ENCODE data around the gene PRIMPOL.

The PRIMPOL gene

GRCh38 chr4:184668511-184669114 is 19.1 kb downstream of the PRIMPOL start:
- DNase-seq, result no peak

GRCh38 chr4:184669251-184669650 is 19.7 kb downstream of the PRIMPOL start:
- DNase-seq, result no peak

DNA sequence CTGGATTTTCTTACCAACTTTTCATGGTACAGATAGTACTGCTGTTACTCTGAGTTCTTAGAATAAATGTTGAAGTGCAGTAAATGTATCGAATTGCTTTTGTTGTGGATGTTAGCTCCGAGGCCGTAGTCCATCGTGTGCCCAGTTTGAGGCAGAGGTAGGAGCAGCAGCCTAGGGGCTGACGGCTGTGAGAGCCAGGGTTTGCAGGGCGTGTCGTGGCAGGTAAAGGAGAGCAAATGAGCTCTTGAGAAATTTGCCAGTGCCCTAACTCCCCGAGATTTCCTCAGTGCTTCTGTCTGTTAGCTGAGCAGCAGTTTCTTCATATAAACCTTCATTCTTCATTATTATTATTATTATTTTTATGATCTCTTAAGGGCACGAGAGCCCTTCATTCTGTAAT is 21.6 kb downstream of the PRIMPOL start:
- no peak for DNase-seq

DNA sequence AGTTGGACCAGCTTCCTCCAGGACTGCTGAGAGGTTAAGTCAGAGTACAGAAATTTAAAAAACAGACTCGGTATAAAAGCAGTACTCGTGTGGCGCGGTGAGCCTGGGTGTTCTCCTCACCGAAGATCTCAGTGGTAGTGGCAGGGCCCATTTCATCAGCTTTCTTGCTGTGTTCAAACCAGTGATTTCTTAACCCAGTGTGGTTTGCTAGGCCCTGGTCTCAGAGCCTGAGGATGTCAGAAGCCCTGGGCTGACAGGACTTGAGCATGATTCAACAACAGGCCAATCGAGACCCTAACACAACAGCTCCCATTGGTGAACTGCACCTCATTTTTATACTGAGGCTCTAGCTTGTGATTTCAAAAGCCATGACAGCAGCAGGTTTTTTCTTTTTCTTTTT is 23.2 kb downstream of the PRIMPOL start:
- no peak for DNase-seq

GRCh38 chr4:184674011-184674410 is 24.5 kb downstream of the PRIMPOL start:
- DNase-seq, result no peak

DNA sequence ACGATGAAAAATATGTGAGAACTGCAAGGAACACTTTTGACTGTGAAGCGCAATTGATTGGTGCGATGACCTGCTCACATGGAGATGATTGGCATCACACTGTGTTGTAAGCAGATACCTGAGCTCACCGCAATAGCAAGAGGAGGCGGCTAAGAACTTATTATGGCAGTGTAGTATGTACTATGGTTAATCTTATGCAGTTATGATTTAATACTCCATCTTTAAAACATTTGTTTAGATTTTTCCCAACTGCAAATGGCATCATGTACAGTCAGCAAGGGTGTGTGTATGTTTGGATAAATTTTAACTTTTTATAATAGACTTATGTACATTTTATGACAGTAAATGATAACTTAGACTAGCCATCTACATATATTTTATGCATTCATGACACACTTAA is 25.5 kb downstream of the PRIMPOL start:
- DNase-seq, result no peak

- no peak for DNase-seq
Measured at GRCh38 chr4:184675821-184676492, 26.4 kb downstream of the PRIMPOL start.

GRCh38 chr4:184680698-184681097 is 31.2 kb downstream of the PRIMPOL start:
- DNase-seq, result no peak

DNA sequence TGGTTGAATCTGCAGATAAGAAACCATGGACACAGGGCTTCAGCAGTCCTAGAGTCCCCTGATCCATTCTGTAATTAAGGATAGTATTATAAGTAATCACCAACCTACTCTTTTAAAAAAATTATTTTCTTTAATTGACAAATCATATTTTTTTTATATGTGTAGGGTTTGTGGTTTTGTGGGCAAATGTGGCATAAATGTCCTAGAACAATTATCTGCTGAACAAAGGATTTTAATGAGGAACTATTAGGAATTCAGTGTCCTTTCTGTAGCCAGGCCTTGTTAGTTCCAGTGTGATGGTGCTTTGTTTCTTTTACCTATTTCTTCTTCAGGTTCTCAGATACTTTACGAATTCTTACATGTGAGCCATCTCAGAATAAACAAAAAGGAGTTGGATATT is 32.4 kb downstream of the PRIMPOL start:
- DNase-seq, result no peak

GRCh38 chr4:184684491-184685189 is 35.1 kb downstream of the PRIMPOL start:
- no peak for DNase-seq

- no peak for DNase-seq
Measured at GRCh38 chr4:184688005-184688404, 38.5 kb downstream of the PRIMPOL start.

- DNase-seq, result no peak
Measured at GRCh38 chr4:184688447-184688846, 38.9 kb downstream of the PRIMPOL start.

GRCh38 chr4:184689681-184690080 is 40.1 kb downstream of the PRIMPOL start:
- no peak for DNase-seq

DNA sequence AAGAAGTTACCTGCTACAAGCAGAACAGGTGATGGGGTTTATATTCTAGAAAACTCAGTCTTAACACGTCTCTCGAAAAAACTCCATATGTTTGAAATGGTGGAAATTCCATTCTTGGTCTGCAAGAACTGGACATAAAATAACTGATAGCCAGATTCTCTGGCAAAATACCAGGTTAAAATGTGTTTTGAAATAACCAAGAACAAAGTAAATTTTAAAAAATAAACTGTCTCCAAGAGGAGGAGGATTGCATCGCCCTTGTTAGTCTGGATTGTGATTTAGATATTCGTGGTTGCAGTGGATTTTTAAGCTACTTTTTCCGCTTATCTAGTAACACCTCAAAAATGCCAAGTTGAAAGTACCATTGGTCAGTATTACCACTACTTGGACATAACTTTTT is 43.5 kb downstream of the PRIMPOL start:
- no peak for DNase-seq

DNA sequence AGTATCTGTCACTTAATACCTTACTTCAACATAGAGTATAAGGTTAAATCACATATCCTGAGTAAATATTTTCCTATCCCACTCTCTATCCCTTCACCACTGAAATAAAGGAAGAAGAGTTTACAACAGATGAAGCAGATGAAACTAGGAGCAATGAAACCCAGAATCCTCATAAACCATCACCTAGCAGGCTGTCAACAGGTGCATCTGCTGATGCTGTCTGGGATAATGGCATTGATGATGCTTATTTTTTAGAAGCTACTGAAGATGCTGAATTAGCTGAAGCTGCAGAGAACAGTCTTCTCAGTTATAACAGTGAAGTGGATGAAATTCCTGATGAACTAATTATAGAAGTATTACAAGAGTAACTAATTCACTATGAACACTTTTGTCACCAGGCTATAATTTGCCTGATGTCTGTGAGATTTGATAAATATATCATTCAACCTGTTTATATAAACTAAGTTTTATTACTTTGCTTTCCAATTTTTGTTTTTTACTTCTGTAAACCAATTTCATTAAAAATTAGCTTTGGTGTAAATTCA is 44.9 kb downstream of the PRIMPOL start:
- no peak for DNase-seq

- DNase-seq, result no peak
Measured at GRCh38 chr4:184695178-184695896, 45.8 kb downstream of the PRIMPOL start.

DNA sequence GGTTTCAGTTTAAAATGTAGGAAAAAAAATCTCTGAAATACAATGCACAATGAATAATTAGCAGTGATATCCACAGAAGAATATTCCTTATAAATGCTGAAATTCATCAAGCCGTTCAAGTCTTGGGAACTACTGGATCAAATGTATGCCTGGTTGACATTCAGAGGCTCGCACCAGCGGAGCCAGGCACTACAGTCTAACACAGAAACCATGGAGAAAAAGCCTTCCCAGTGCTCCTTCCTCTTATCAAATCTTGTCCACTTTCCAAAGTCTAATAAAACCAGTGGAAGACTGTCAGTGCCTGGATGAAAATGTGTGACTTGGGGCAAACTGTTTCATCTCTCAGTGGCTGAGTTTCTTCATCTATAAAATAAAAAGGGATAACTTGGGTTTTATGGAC is 48.4 kb downstream of the PRIMPOL start:
- no peak for DNase-seq

GRCh38 chr4:184699941-184700340 is 50.4 kb downstream of the PRIMPOL start:
- no peak for DNase-seq

GRCh38 chr4:184702114-184702513 is 52.6 kb downstream of the PRIMPOL start:
- no peak for DNase-seq

- no peak for DNase-seq
Measured at GRCh38 chr4:184705692-184706091, 56.2 kb downstream of the PRIMPOL start.

- DNase-seq, result no peak
Measured at GRCh38 chr4:184706453-184706852, 56.9 kb downstream of the PRIMPOL start.

DNA sequence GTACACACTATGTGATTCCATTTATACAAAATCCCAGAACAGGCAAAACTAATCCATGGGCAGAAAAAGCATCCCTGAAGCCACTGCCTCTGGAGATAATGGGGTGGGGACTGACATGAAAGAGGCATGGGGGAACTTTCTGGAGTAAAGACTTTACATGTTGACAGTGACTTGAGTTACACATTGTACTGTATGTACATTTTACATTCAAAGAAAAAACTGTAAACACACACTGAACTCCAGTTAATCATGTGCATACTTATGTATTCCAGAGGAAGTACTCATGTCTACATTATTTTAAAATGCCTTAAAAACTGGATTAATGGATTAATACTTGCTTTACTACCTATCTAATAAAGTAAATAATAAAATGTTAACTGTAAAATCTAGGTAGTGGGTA is 62.8 kb downstream of the PRIMPOL start:
- DNase-seq, result no peak

- no peak for DNase-seq
Measured at GRCh38 chr4:184713887-184714286, 64.3 kb downstream of the PRIMPOL start.

Data from activated CD8-positive, alpha-beta memory T cell treated with anti-CD3 and anti-CD28 coated beads for 24 hours (primary cell).